HG02840 (cell line): ENCODE data around the gene ARHGAP42.

Source experiments
- ATAC-seq: cut with Tn5 transposase; IDR thresholded peaks from one replicate; pipeline ENCODE4 v1.9.1; 2021; ENCODE audit warnings: mild to moderate bottlenecking, moderate library complexity, moderate number of reproducible peaks; ENCODE audit not compliant: unreplicated experiment, low FRiP score

ARHGAP42 gene

DNA sequence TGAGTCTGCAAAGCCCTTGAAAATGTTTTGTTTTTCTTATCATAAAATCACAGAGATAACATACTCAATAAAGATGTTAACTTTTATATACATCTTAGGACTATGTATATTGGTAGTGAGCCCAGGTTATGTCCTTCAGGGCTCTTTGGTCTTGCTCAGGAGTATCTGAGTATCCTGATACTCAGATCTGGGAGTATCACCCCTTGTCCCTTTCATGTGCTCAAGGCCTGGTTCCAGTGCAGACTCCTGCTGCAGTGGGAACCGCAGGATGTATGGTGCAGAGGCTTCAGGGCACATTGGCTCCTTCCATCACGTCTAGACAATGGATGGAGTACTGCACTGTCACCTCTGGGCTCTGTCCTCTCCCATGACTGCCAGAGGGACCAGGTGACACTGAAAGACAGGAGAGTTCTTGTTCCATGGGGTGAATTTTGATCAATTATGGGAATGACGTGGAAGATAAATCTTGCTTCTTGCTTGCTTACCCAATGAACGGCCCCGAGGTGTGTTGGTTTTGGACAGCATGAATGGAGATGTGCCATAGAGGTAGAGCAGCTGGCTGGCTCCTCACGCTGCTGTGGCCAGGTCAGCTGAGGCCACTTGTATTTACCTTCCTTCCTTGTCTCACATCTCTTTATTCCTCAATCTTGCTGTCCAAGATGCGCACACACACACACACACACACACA, 215.5 kb downstream of the ARHGAP42 start:
- ATAC-seq: no peak

DNA sequence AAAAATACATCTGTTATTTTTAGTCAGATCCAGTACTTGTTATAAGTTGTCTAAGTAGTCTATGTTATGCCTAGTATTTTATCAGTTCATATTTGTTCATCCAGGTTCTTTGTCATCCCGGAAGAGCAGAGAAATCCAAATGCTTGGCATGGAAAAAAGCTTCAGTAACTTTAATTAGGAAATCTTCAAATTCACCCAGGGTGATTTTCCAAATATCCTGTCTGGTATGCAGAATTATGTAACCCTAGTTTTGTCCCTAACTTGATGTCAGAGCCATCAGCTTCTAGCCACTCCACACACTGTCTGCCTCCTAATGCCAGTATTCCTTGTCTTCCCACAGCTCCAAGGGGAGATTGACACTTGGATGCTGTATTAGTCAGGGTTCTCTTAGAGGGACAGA, 216.2 kb downstream of the ARHGAP42 start:
- no peak for ATAC-seq

DNA sequence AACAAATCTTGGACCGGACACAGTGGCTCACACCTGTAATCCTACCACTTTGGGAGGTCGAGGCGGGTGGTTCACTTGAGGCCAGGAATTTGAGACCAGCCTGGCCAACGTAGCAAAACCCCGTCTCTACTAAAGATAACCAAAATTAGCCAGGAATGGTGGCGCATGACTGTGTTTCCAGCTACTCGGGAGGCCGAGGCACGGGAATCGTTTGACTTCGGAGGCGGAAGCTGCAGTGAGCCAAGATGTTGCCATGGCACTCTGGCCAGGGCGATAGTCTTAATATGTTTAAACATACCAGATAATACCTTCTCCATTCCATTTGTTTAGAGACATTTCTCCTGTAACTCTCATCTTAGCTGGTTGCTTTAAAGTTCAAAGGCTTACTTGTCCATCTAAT, 218.6 kb downstream of the ARHGAP42 start:
- no peak for ATAC-seq

GRCh38 chr11:100908746-100909145, 221.7 kb downstream of the ARHGAP42 start:
- ATAC-seq: no peak

DNA sequence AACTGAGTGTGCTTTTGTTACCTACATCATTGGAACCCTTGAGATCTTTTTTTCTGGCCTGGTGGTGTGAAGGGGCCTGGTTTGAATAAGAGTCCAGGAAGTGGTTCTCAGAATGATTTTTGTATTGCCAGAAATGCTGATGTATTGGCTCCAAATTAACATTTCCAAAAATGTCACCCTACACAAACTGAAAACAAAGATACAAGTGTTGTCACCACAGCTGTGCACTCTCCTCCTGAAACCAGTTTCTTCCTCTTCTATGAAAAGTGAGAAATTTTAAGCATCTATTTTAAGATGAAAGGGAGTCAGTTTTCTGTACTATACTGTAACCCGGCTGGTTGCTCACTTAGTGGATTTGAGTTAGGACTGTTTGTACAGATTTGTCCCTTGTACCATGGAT, 223.7 kb downstream of the ARHGAP42 start:
- peak; percentile 87 for ATAC-seq

DNA sequence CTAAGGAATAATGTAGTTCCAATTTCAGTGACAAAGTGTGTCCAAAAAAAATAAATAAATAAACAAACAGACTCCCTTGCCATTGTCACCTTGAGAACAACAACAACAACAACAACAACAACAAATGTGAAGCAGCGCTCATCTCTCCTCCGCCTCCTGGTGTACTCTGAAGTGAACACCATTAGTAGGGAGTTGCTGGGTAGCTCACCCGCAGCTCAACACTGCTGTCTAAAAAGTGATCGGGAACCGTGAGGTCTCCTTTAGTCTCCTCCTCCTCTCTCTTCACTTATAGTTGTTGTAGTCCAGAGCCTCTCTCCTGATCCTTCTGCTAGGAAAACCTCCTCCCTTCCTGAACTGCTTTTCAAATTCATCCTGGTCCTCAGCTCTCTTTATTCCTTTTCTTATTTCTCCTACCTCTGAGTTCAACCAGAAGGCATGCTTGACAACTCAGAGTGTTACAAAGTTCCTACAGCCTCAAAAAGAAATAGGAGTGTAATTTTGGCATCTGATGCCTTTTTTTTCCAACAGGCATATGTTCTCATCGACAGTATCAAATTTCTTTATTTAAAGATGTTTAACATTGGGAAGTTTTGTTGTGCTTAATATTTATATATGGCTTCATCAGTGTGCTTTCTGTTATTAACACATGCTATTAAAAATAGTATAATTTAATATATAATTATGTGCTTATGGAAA, 227.5 kb downstream of the ARHGAP42 start:
- no peak for ATAC-seq

DNA sequence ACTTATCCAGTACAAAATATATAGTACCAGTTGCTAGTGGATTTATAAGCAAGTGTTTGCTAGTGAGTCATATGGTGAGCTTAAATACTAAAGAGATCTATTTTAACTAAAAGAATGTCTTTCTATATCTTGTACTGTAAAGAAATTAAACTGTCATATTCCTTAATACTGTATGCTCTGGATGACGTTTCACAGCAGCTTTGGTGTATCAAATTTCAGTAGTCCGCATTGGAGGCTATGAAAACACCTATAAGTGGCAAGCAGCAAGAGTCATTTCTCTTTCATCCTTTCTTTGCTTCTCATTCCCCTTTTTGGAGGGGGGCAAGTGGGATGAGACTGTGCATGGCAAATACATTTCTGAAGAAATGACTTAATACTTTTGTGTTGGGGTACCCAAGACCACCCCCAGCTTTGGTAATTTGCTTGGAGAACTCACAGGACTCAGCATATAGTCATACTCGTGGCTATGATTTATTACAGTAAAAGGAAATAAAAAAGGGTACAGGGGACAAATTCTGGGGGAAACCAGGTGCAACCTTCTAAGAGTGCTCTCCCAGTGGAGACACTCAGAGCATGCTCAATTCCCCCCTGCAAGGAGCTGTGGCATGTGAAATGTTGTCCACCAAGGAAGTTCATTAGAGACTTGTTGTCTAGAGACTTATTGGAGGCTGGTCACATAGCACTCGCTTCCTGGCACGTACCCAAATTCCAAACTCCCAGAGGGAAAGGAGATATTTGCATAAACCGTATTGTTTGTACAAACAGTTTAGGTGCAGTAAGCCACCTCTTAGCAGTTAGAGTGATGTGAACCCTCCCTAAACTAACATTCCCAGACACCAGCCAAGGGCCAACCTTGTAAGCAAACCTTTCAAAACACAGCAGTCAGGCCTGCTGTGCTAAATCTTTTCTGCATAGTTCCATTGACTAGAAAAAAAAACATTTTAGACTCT, 231.7 kb downstream of the ARHGAP42 start:
- ATAC-seq: no peak

DNA sequence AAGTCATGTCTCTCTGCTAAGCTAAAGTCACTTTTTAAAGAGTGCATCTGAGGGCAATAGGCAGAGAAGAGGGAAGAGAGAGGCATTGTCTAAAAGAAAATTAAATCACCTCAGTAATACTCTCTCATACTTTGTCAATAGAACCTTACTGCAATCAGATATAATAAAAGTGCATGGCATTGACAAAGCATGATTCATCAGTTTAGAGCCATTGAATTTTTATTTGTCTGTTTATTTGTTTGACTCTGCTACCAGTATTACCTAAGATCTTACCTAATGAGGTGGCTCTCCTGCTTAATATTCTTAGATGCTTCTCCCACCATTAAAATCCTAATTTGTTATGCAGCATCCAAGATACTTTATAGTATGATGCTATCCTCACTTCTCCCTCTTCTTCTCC, 233.5 kb downstream of the ARHGAP42 start:
- no peak for ATAC-seq

DNA sequence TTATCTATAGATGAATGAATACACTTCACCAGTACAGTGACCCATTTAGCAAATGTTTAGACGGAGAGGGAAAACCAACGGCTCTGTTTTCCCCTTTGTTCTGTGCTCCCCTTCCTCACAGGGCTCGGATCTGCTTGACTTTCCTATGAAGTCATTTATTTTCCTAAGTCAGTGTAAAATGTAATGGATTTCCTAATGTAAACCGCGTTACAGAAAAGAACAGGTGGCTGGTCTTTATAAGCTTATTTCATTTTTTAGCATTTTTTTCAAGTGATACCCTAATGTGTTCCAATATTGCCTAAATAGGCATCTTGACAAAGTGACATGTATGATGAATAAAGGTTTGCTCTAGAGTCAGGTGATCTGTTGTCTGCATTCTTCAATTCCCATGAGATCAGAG, 235.0 kb downstream of the ARHGAP42 start:
- no peak for ATAC-seq

DNA sequence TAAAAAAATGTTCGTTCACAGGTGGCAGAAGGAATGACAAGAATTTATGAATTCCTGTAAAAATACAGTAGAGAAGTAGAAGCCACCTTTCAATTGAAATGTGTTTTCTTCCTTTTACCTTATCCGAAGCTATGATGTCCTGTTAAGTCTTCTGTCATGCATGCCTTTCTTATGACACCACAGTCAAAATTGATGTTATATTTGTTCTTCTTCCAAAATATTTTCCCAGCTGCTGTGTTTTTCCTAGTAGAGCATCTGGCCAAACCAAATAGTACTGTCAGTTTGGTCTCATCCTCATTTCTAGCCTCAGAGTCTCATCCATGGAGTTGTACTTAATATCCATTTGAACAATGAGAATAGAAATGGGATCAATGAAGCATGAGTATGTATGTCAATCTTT, 236.5 kb downstream of the ARHGAP42 start:
- no peak for ATAC-seq

- peak; percentile 79 for ATAC-seq
Observed at GRCh38 chr11:100925935-100926334, 238.8 kb downstream of the ARHGAP42 start.

GRCh38 chr11:100927579-100927978, 240.5 kb downstream of the ARHGAP42 start:
- no peak for ATAC-seq

DNA sequence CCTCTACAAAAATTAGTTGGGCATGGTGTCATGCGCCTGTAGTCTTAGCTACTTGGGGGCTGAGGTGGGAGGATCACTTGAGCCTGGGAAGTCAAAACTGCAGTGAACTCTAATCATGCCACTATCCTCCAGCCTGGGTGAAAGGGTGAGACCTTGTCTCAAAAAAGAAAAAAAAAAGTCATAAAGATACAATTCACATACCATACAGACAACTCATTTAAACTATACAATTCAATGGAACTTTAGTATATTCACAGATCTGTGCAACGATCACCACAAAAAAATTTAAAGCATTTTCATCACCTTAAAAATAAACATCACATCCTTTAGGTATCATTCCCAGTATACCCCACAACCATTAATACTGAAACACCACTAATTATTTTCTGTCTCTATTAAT, 241.3 kb downstream of the ARHGAP42 start:
- ATAC-seq: no peak

DNA sequence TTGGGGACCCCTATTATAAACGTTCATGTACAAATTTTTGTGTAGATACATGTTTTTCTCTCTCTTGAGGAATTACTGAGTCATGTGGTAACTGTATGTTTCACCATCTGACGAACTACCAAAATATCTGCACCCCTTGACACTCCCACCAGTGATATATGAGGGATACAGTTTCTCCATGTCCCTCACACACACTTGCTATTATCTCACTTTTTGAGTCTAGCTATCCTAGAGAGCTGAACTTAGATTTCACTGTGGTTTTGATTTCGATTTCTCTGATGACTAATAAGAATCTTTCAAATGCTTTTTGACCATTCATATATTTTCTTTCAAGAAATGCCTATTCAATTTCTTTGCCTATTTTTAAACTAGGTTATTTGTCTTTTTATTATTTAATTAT, 242.3 kb downstream of the ARHGAP42 start:
- ATAC-seq: no peak

DNA sequence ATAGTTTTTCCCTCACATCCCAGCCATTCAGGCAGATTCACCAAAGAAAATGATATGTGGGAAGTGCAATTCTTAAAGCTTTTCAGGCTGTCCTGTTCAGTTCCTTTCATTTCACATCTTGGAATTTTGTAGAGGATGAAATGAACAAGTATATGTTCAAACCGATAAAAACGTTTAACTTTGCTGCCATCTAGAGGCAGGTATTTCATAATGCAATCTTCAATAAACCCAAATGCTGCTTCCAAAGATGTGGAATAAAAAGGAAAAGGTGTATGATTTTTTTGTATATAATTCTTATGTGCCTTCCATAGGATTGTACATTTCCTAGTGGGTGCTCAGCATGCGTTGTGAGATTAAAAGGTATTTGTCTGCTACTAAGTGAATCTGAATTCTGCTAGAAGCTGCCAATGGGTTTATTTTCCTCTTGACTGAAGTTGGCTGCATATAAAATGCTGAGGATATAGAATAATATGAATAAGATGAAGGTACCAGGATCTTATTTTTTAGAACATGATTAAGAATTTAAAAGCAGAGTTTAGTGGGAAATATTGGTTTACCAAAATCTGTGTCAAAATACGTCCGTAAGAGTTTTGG, 243.2 kb downstream of the ARHGAP42 start:
- ATAC-seq: no peak

GRCh38 chr11:100932474-100933100, 245.5 kb downstream of the ARHGAP42 start:
- ATAC-seq: no peak

GRCh38 chr11:100936781-100937180, 249.7 kb downstream of the ARHGAP42 start:
- no peak for ATAC-seq

DNA sequence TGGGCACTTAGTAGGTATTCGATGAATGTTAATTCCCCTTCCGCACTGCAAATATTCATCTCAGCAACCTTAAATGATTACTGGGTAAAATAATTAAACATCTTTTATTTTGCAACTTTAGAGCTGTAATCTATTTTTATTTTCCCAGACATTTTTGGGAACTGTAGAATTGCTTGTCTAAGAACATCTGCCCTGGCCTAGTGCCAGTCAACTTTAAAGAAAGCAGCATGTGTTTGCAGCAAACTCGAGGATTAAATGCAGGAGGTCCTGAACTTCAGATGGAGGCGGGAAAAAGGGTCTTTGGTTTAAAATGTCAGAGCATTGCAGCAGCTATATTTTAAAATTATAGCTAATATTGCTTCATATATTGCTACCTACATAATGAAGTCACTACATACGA, 252.5 kb downstream of the ARHGAP42 start:
- no peak for ATAC-seq

- ATAC-seq: no peak
Observed at GRCh38 chr11:100940111-100940510, 253.0 kb downstream of the ARHGAP42 start.

DNA sequence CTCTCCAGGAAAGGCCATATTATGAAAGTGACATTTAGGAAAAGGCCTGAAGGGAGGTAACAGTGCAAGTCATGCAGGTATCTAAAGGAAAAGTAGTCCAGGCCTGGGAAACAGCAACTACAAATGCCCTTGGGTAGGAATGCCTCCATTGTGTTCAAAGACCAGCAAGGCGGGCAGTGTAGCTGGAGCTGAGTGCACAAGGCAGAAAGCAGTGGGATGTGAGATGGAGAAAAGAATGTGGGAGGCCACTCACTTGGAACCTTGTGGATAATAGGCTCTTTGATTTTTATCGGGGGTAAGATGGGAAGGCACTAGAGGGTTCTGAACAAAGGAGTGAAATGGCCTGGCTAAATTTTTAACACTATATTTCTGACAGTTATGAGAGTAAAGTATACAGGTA, 253.9 kb downstream of the ARHGAP42 start:
- no peak for ATAC-seq
